BE2C (cell line): ENCODE results near the gene BCOR.

Source experiments
- DNase-seq: peaks from one replicate; pipeline ENCODE4 v3.0.0-alpha.2; 2020
- H3K27me3 ChIP-seq: fragments of 250-450 bp; sonication (Bioruptor Pico); 2 replicates; pipeline ENCODE4 v1.5.1; 2020; ENCODE audit warnings: mild to moderate bottlenecking
- H3K36me3 ChIP-seq: fragments of 250-450 bp; sonication (Bioruptor Pico); 2 replicates; pipeline ENCODE4 v1.5.1; 2020; ENCODE audit warnings: mild to moderate bottlenecking
- H3K4me1 ChIP-seq: fragments of 250-450 bp; sonication (Bioruptor Pico); 2 replicates; pipeline ENCODE4 v1.5.1; 2020
- H3K4me3 ChIP-seq: 2 replicates; pipeline ENCODE4 v1.5.1; 2011; ENCODE audit warnings: low read depth, low read length
- H3K9me3 ChIP-seq: fragments of 250-450 bp; sonication (Bioruptor Pico); 2 replicates; pipeline ENCODE4 v1.5.1; 2020
- CTCF ChIP-seq: IDR thresholded peaks from 2 replicates; pipeline ENCODE4 v1.5.1; 2012; ENCODE audit warnings: mild to moderate bottlenecking, low read depth, low read length

Gene BCOR

GRCh38 chrX:40040686-40041461 lies 56.9 kb downstream of the BCOR start:
- Histone ChIP-seq H3K9me3 (no peaks in the 10 kb centered on the region), H3K4me3 (no peak overlapping the region), H3K27me3 (no peaks in the 10 kb centered on the region), H3K36me3 (no peaks in the 10 kb centered on the region), H3K4me1 (no peaks in the 10 kb centered on the region)
- DNase-seq = no peak
- TF ChIP-seq CTCF = no peak

DNA sequence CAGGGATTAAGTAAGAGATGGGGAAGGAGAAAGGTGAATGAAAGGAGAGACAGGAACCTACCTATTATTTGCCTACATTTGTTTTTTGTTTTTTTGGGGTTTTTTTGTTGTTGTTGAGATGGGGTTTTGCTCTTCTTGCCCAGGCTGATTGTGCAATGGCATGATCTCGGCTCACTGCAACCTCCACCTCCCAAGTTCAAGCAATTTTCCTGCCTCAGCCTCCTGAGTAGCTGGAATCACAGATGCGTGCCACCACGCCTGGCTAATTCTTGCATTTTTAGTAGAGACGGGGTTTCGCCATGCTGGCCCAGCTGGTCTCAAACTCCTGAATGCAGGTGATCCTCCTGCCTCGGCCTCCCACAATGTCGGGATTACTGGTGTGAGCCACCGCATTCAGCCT lies 57.9 kb downstream of the BCOR start:
- no peak for TF ChIP-seq CTCF
- no peak for DNase-seq
- H3K9me3 ChIP-seq = no peaks in the 10 kb centered on the region
- H3K4me3 ChIP-seq = no peak overlapping the region
- H3K36me3 ChIP-seq = no peaks in the 10 kb centered on the region
- H3K27me3 ChIP-seq = no peaks in the 10 kb centered on the region
- no peaks in the 10 kb centered on the region for H3K4me1 ChIP-seq

GRCh38 chrX:40037367-40037766 lies 60.4 kb downstream of the BCOR start:
- H3K9me3 ChIP-seq = no peaks in the 10 kb centered on the region
- no peak for TF ChIP-seq CTCF
- no peak for DNase-seq

GRCh38 chrX:40035726-40036125 lies 62.0 kb downstream of the BCOR start:
- no peak for TF ChIP-seq CTCF
- H3K36me3 ChIP-seq = no peaks in the 10 kb centered on the region
- H3K9me3 ChIP-seq = no peaks in the 10 kb centered on the region
- DNase-seq = no peak
- no peaks in the 10 kb centered on the region for H3K27me3 ChIP-seq
- no peaks in the 10 kb centered on the region for H3K4me1 ChIP-seq
- no peak overlapping the region for H3K4me3 ChIP-seq

More at GRCh38 chrX:40037367-40037766, 60.4 kb downstream of the BCOR start:
- no peaks in the 10 kb centered on the region for H3K36me3 ChIP-seq
- no peaks in the 10 kb centered on the region for H3K4me1 ChIP-seq
- H3K4me3 ChIP-seq = no peak overlapping the region
- H3K27me3 ChIP-seq = no peaks in the 10 kb centered on the region

- Histone ChIP-seq H3K36me3 (no peaks in the 10 kb centered on the region), H3K9me3 (no peaks in the 10 kb centered on the region), H3K4me3 (no peak overlapping the region), H3K4me1 (no peaks in the 10 kb centered on the region), H3K27me3 (no peaks in the 10 kb centered on the region)
- no peak for TF ChIP-seq CTCF
- no peak for DNase-seq
These were observed 65.8 kb downstream of the BCOR start for GRCh38 chrX:40031911-40032310.

GRCh38 chrX:40030205-40030604 lies 67.6 kb downstream of the BCOR start:
- H3K4me3 ChIP-seq = no peak overlapping the region
- no peaks in the 10 kb centered on the region for H3K4me1 ChIP-seq
- H3K27me3 ChIP-seq = no peaks in the 10 kb centered on the region
- no peaks in the 10 kb centered on the region for H3K9me3 ChIP-seq
- TF ChIP-seq CTCF = no peak
- H3K36me3 ChIP-seq = no peaks in the 10 kb centered on the region
- no peak for DNase-seq
